Activated naive CD4-positive, alpha-beta T cell treated with anti-CD3 and anti-CD28 coated beads, Interleukin-2, amount 50 U/mL, for 24 hours (primary cell): ENCODE results near the gene VMAC.

Experiments
- H3K27ac Mint-ChIP-seq: one replicate; pipeline ENCODE4 v1.8.0; 2021; ENCODE audit warnings: mild to moderate bottlenecking, mixed read lengths
- H3K27me3 Mint-ChIP-seq: one replicate; pipeline ENCODE4 v1.8.0; 2021; ENCODE audit warnings: mixed read lengths
- H3K36me3 Mint-ChIP-seq: one replicate; pipeline ENCODE4 v1.8.0; 2021; ENCODE audit warnings: mixed read lengths
- H3K4me1 Mint-ChIP-seq: one replicate; pipeline ENCODE4 v1.8.0; 2021; ENCODE audit warnings: mixed read lengths
- H3K4me3 Mint-ChIP-seq: one replicate; pipeline ENCODE4 v1.8.0; 2021; ENCODE audit warnings: mild to moderate bottlenecking, mixed read lengths
- H3K9me3 Mint-ChIP-seq: one replicate; pipeline ENCODE4 v1.8.0; 2021; ENCODE audit warnings: mixed read lengths

Gene VMAC

GRCh38 chr19:5959260-5960004 lies 54.8 kb downstream of the VMAC start:
- Mint-ChIP-seq H3K27me3 (no peaks in the 10 kb centered on the region), H3K4me3 (no peak overlapping the region), H3K36me3 (peaks cover 3% of the 10 kb centered on the region), H3K9me3 (no peaks in the 10 kb centered on the region), H3K27ac (peak overlapping the region; percentile 62), H3K4me1 (peaks cover 89% of the 10 kb centered on the region)
